Common myeloid progenitor, CD34-positive (primary cell): ENCODE data around the gene TMEM229A. TPM values are rescaled to one million over a fixed set of nuclear protein-coding genes. Genes with fewer than 3 reads are reported as not detected.
A peak's percentile ranks its signal among the peaks of the same experiment; 100 is the strongest.
"Not testable (repeated sequence)": the region's sequence is repeated elsewhere in the genome, so short reads cannot be mapped to it uniquely, and the experiment has no call there.

Experiments
- CTCF ChIA-PET: fragments of 350-600 bp; sonication (Branson Sonifier 250); formaldehyde crosslinking; loops from one replicate; lab custom pipeline; 2021; ENCODE audit warnings: antibody characterized with exemption; lab: Charles Lee
- POLR2A ChIA-PET: fragments of 350-600 bp; sonication (Branson Sonifier 250); formaldehyde crosslinking; loops from one replicate; lab custom pipeline; 2021; ENCODE audit warnings: antibody characterized with exemption; lab: Charles Lee
- DNase-seq, 3 donors: peaks; one replicate each; pipeline versions ENCODE4 v3.0.0 to v3.0.0-alpha.2; 2013
- H3K27ac ChIP-seq, 2 experiments: 1 replicate in 1 of 2; 2 replicates in 1 of 2; pipeline ENCODE4 v1.7.0; 2013; ENCODE audit warnings: inconsistent platforms in 2 of 2, low read length in 2 of 2, mild to moderate bottlenecking in 2 of 2, low read depth in 1 of 2, moderate library complexity in 1 of 2; ENCODE audit not compliant: severe bottlenecking in 2 of 2, insufficient read depth in 1 of 2, poor library complexity in 1 of 2
- H3K27me3 ChIP-seq, 5 experiments: replicated peaks in 2 of 5; 1 replicate in 3 of 5; 2 replicates in 2 of 5; pipeline versions ENCODE4 v1.6.1 to v1.7.0; 2013; ENCODE audit warnings: low read length in 4 of 5, mild to moderate bottlenecking in 2 of 5, moderate library complexity in 2 of 5, inconsistent platforms in 1 of 5; ENCODE audit not compliant: insufficient read depth in 5 of 5, control insufficient read depth in 4 of 5
- H3K36me3 ChIP-seq, 4 experiments: 1 replicate in 2 of 4; 2 replicates in 2 of 4; pipeline versions ENCODE4 v1.6.1 to v1.7.0; 2013; ENCODE audit warnings: low read length in 3 of 4, control low read depth in 1 of 4, mild to moderate bottlenecking in 1 of 4; ENCODE audit not compliant: control insufficient read depth in 4 of 4, insufficient read depth in 4 of 4
- H3K4me1 ChIP-seq, 4 experiments: 1 replicate in 3 of 4; 2 replicates in 1 of 4; pipeline versions ENCODE4 v1.6.1 to v1.7.1; 2013; ENCODE audit warnings: low read length in 3 of 4, mild to moderate bottlenecking in 3 of 4, control low read depth in 1 of 4, inconsistent platforms in 1 of 4, moderate library complexity in 1 of 4; ENCODE audit not compliant: control insufficient read depth in 4 of 4, insufficient read depth in 4 of 4; ENCODE audit errors: control extremely low read depth in 1 of 4
- H3K4me3 ChIP-seq, 7 experiments: 1 replicate in 4 of 7; 2 replicates in 3 of 7; pipeline versions ENCODE4 v1.5.1 to v1.7.0; 2013; ENCODE audit warnings: mild to moderate bottlenecking in 7 of 7, low read length in 6 of 7, moderate library complexity in 6 of 7, inconsistent platforms in 2 of 7, low read depth in 2 of 7, control low read depth in 1 of 7; ENCODE audit not compliant: insufficient read depth in 4 of 7, control insufficient read depth in 1 of 7; ENCODE audit errors: extremely low read depth in 1 of 7
- H3K9me3 ChIP-seq, 5 experiments: 1 replicate in 4 of 5; 2 replicates in 1 of 5; pipeline versions ENCODE4 v1.6.1 to v1.7.1; 2013; ENCODE audit warnings: low read length in 4 of 5, mild to moderate bottlenecking in 2 of 5, inconsistent platforms in 1 of 5, low read depth in 1 of 5, moderate library complexity in 1 of 5; ENCODE audit not compliant: control insufficient read depth in 4 of 5, insufficient read depth in 2 of 5; ENCODE audit errors: control extremely low read depth in 1 of 5
- WGBS: methylation state at CpG from one replicate; pipeline ENCODE4 v1.1.5; 2013; ENCODE audit not compliant: insufficient coverage; 5-methylcytosine and 5-hydroxymethylcytosine counted together
- polyA plus RNA-seq: library from polyadenylated mRNA; unstranded; fragments of 120-200 nt; gene quantifications from one replicate; pipeline ENCODE4 v1.2.1, GENCODE V29; 2013

TMEM229A gene
- not detected for polyA plus RNA-seq

- Histone ChIP-seq H3K4me3 (peak within 1 kb of the TSS; percentile 3 to 76 (median 61)), H3K4me1 (peaks cover 0 to 18% (median 15%) of the 10 kb centered on the region in 4 experiments), H3K36me3 (no peaks in the 10 kb centered on the region), H3K9me3 (peaks cover 0 to 1% (median 0%) of the 10 kb centered on the region in 5 experiments), H3K27ac (no peak within 1 kb of the TSS), H3K27me3 (peaks cover 26 to 79% (median 33%) of the 10 kb centered on the region in 5 experiments)
- under 1% methylated on average over 77 of the region's 87 CpGs for WGBS
- POLR2A ChIA-PET, result no interaction called here
- CTCF ChIA-PET, result no interaction called here
- peak; percentile 15 to 72 (median 51) for DNase-seq
These were observed at the start of gene TMEM229A for GRCh38 chr7:124032369-124033094. Gene TMEM229A, minus strand, starts transcription at chr7:124033067. Its CDS starts 64 bp downstream, at chr7:124033003.

- H3K4me1 ChIP-seq, H3K27me3 ChIP-seq, CTCF ChIA-PET, H3K36me3 ChIP-seq, H3K27ac ChIP-seq, H3K4me3 ChIP-seq, H3K9me3 ChIP-seq, DNase-seq, POLR2A ChIA-PET: not testable (repeated sequence)
- WGBS, result 98% methylated on average over 5 of the region's 8 CpGs
These were observed 49.4 kb upstream of the TMEM229A start for GRCh38 chr7:124082234-124082633.

GRCh38 chr7:124077546-124077945, 44.7 kb upstream of the TMEM229A start:
- no peaks in the 10 kb centered on the region for H3K36me3 ChIP-seq
- peaks cover 0 to 2% (median 0%) of the 10 kb centered on the region in 5 experiments for H3K9me3 ChIP-seq
- CTCF ChIA-PET, result no interaction called here
- POLR2A ChIA-PET, result no interaction called here
- DNase-seq, result no peak
- no peaks in the 10 kb centered on the region for H3K27me3 ChIP-seq
- whole genome bisulfite sequencing, result 58% methylated on average over 2 of the region's 3 CpGs
- no peak overlapping the region for H3K4me3 ChIP-seq
- no peaks in the 10 kb centered on the region for H3K4me1 ChIP-seq
- no peak overlapping the region for H3K27ac ChIP-seq

GRCh38 chr7:124076841-124077240, 44.0 kb upstream of the TMEM229A start:
- H3K27ac ChIP-seq, result no peak overlapping the region
- no peaks in the 10 kb centered on the region for H3K27me3 ChIP-seq
- ChIA-PET CTCF (no interaction called here), POLR2A (no interaction called here)
- H3K4me3 ChIP-seq, result no peak overlapping the region
- DNase-seq, result no peak
- peaks cover 0 to 2% (median 0%) of the 10 kb centered on the region in 5 experiments for H3K9me3 ChIP-seq
- no peaks in the 10 kb centered on the region for H3K36me3 ChIP-seq
- H3K4me1 ChIP-seq, result no peaks in the 10 kb centered on the region

- no peak overlapping the region for H3K27ac ChIP-seq
- ChIA-PET CTCF (no interaction called here), POLR2A (no interaction called here)
These were observed 41.1 kb upstream of the TMEM229A start for GRCh38 chr7:124074007-124074406.

GRCh38 chr7:124073310-124073645, 40.4 kb upstream of the TMEM229A start:
- ChIA-PET POLR2A (no interaction called here), CTCF (no interaction called here)
- no peak overlapping the region for H3K27ac ChIP-seq
- H3K4me1 ChIP-seq, result no peaks in the 10 kb centered on the region
- H3K4me3 ChIP-seq, result no peak overlapping the region
- no peaks in the 10 kb centered on the region for H3K36me3 ChIP-seq
- WGBS, result no CpG with 5 or more reads among the region's 4 CpGs
- no peaks in the 10 kb centered on the region for H3K27me3 ChIP-seq
- H3K9me3 ChIP-seq, result peaks cover 0 to 2% (median 0%) of the 10 kb centered on the region in 5 experiments
- DNase-seq, result no peak

More at GRCh38 chr7:124074007-124074406, 41.1 kb upstream of the TMEM229A start:
- WGBS, result 83% methylated on average over 1 of the region's 1 CpG
- H3K27me3 ChIP-seq, result no peaks in the 10 kb centered on the region
- H3K36me3 ChIP-seq, result no peaks in the 10 kb centered on the region
- H3K4me3 ChIP-seq, result no peak overlapping the region
- H3K4me1 ChIP-seq, result no peaks in the 10 kb centered on the region
- peaks cover 0 to 2% (median 0%) of the 10 kb centered on the region in 5 experiments for H3K9me3 ChIP-seq
- DNase-seq, result no peak

- no peaks in the 10 kb centered on the region for H3K27me3 ChIP-seq
- DNase-seq, result no peak
- no peak overlapping the region for H3K27ac ChIP-seq
- peaks cover 0 to 2% (median 0%) of the 10 kb centered on the region in 5 experiments for H3K9me3 ChIP-seq
- POLR2A ChIA-PET, result no interaction called here
- H3K4me3 ChIP-seq, result no peak overlapping the region
- CTCF ChIA-PET, result no interaction called here
- no peaks in the 10 kb centered on the region for H3K36me3 ChIP-seq
- H3K4me1 ChIP-seq, result no peaks in the 10 kb centered on the region
- WGBS, result 100% methylated on average over 2 of the region's 4 CpGs
These were observed 39.9 kb upstream of the TMEM229A start for GRCh38 chr7:124072603-124073309.
